BE2C (cell line): ENCODE measurements around the gene IPO9.

ENCODE experiments used
- DNase-seq: peaks from one replicate; pipeline ENCODE4 v3.0.0-alpha.2; 2020
- H3K27me3 ChIP-seq: fragments of 250-450 bp; sonication (Bioruptor Pico); 2 replicates; pipeline ENCODE4 v1.5.1; 2020; ENCODE audit warnings: mild to moderate bottlenecking
- H3K36me3 ChIP-seq: fragments of 250-450 bp; sonication (Bioruptor Pico); 2 replicates; pipeline ENCODE4 v1.5.1; 2020; ENCODE audit warnings: mild to moderate bottlenecking
- H3K4me1 ChIP-seq: fragments of 250-450 bp; sonication (Bioruptor Pico); 2 replicates; pipeline ENCODE4 v1.5.1; 2020
- H3K4me3 ChIP-seq: 2 replicates; pipeline ENCODE4 v1.5.1; 2011; ENCODE audit warnings: low read depth, low read length
- H3K9me3 ChIP-seq: fragments of 250-450 bp; sonication (Bioruptor Pico); 2 replicates; pipeline ENCODE4 v1.5.1; 2020
- CTCF ChIP-seq: IDR thresholded peaks from 2 replicates; pipeline ENCODE4 v1.5.1; 2012; ENCODE audit warnings: mild to moderate bottlenecking, low read depth, low read length

IPO9 gene

GRCh38 chr1:201905234-201905890 is 76.4 kb downstream of the IPO9 start:
- DNase-seq: no peak
- no peaks in the 10 kb centered on the region for H3K27me3 ChIP-seq
- H3K9me3 ChIP-seq: no peaks in the 10 kb centered on the region
- TF ChIP-seq CTCF: no peak
- no peaks in the 10 kb centered on the region for H3K36me3 ChIP-seq
- no peak overlapping the region for H3K4me3 ChIP-seq
- peaks cover 12% of the 10 kb centered on the region for H3K4me1 ChIP-seq

- Histone ChIP-seq H3K4me1 (peaks cover 12% of the 10 kb centered on the region), H3K27me3 (no peaks in the 10 kb centered on the region), H3K4me3 (no peak overlapping the region), H3K36me3 (no peaks in the 10 kb centered on the region), H3K9me3 (no peaks in the 10 kb centered on the region)
- no peak for TF ChIP-seq CTCF
- DNase-seq: peak; percentile 86
These were observed 77.4 kb downstream of the IPO9 start for GRCh38 chr1:201906336-201906735.

- no peak for TF ChIP-seq CTCF
- peaks cover 12% of the 10 kb centered on the region for H3K4me1 ChIP-seq
- no peaks in the 10 kb centered on the region for H3K9me3 ChIP-seq
- no peaks in the 10 kb centered on the region for H3K27me3 ChIP-seq
- no peak for DNase-seq
- no peaks in the 10 kb centered on the region for H3K36me3 ChIP-seq
- no peak overlapping the region for H3K4me3 ChIP-seq
These were observed 78.7 kb downstream of the IPO9 start for GRCh38 chr1:201907621-201908020.

- DNase-seq: no peak
These were observed 83.0 kb downstream of the IPO9 start for GRCh38 chr1:201911826-201912571.

GRCh38 chr1:201912832-201913231 is 83.9 kb downstream of the IPO9 start:
- no peak for DNase-seq
- no peak for TF ChIP-seq CTCF
- peaks cover 16% of the 10 kb centered on the region for H3K4me1 ChIP-seq
- no peaks in the 10 kb centered on the region for H3K9me3 ChIP-seq
- H3K36me3 ChIP-seq: no peaks in the 10 kb centered on the region
- H3K27me3 ChIP-seq: no peaks in the 10 kb centered on the region
- H3K4me3 ChIP-seq: no peak overlapping the region

More at GRCh38 chr1:201911826-201912571, 83.0 kb downstream of the IPO9 start:
- peaks cover 8% of the 10 kb centered on the region for H3K4me1 ChIP-seq
- H3K27me3 ChIP-seq: no peaks in the 10 kb centered on the region
- TF ChIP-seq CTCF: no peak
- no peak overlapping the region for H3K4me3 ChIP-seq
- H3K36me3 ChIP-seq: no peaks in the 10 kb centered on the region
- H3K9me3 ChIP-seq: no peaks in the 10 kb centered on the region
